ENCODE measurements around the gene DMAC1. TPM values are rescaled to one million over a fixed set of nuclear protein-coding genes. Genes with fewer than 3 reads are reported as not detected.

The DMAC1 gene
- total and polyA plus RNA-seq, 9 donors = 44.3 to 97.8 (median 59.7) TPM

DNA sequence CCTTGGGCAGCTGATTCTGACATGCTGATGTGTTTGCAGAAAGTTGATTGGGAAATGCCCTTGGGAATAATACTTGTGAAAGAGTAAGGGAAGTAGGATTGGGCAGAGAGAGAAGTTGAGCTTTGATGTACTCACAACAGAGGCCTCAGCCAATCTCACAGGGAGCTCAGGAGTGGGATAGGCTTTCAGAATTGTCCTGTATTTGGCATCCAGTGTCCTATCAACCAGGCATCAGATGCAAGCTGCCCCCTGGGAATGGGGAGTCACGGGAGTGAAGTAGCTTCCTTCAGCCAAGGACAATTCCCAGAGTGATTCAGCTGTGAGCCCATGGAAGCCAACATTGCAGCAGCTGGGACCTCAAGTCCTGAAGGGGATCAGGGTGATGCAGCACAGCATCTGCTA lies 39.6 kb downstream of the DMAC1 start:
- Histone ChIP-seq H3K4me1 (ENCODE audit: control insufficient read depth, insufficient read depth, low read length) (no peaks in the 10 kb centered on the region), H3K27me3 (ENCODE audit: control insufficient read depth, insufficient read depth, low read length) (no peaks in the 10 kb centered on the region), H3K27ac (ENCODE audit: low read length) (no peak overlapping the region), H3K9me3 (replicated peaks; ENCODE audit: control insufficient read depth, low read depth, low read length) (peaks cover 7% of the 10 kb centered on the region), H3K4me3 (ENCODE audit: low read length) (no peak overlapping the region), H3K36me3 (ENCODE audit: control insufficient read depth, insufficient read depth, low read length) (no peaks in the 10 kb centered on the region)
- peak; percentile 8 for DNase-seq
- 27% methylated on average over 1 of the region's 1 CpG for WGBS (ENCODE audit: insufficient coverage)

DNA sequence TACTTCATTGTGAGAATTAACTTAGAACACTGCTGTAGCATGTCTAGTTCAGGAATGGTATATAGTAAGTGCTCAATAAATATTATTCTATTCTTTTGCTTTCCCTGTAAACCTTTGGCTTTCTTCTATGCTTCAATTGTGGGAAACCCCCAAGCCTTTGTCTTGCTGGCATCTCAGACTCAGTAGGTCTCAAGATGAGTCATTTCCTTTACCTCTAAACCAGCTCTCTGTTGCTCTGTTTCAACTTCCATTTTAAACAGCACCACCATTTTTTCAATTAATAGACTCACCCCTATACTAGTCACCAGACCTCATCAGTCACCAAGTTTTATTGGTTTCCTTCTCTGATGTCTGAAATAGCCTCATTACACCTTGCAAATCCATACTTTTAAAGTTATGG lies 43.5 kb downstream of the DMAC1 start:
- Histone ChIP-seq H3K4me1 (ENCODE audit: control insufficient read depth, insufficient read depth, low read length) (no peaks in the 10 kb centered on the region), H3K4me3 (ENCODE audit: low read length) (no peak overlapping the region), H3K27me3 (ENCODE audit: control insufficient read depth, insufficient read depth, low read length) (no peaks in the 10 kb centered on the region), H3K27ac (ENCODE audit: low read length) (no peak overlapping the region), H3K36me3 (ENCODE audit: control insufficient read depth, insufficient read depth, low read length) (no peaks in the 10 kb centered on the region), H3K9me3 (replicated peaks; ENCODE audit: control insufficient read depth, low read depth, low read length) (no peaks in the 10 kb centered on the region)
- DNase-seq = no peak

DNA sequence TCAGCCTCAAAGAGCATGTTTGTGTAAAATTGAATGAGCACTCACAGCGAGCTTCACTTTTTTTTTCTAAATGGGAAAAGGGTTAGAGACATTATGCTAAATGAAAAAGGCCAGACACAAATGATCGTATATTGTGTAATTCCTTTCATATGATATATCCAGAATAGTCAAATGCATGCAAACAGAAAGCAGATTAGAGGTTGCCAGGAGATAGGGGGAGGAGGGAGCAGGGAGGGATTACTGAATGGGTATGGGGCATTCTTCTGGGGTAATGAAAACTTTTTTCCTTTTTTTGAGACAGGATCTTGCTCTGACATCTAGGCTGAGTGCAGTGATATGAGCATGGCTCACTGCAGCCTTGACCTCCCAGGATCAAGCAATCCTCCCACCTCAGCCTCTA lies 47.1 kb downstream of the DMAC1 start:
- Histone ChIP-seq H3K4me3 (ENCODE audit: low read length) (no peak overlapping the region), H3K4me1 (ENCODE audit: control insufficient read depth, insufficient read depth, low read length) (no peaks in the 10 kb centered on the region), H3K9me3 (replicated peaks; ENCODE audit: control insufficient read depth, low read depth, low read length) (no peaks in the 10 kb centered on the region), H3K27me3 (ENCODE audit: control insufficient read depth, insufficient read depth, low read length) (no peaks in the 10 kb centered on the region), H3K36me3 (ENCODE audit: control insufficient read depth, insufficient read depth, low read length) (no peaks in the 10 kb centered on the region), H3K27ac (ENCODE audit: low read length) (no peak overlapping the region)
- 100% methylated on average over 1 of the region's 2 CpGs for WGBS (ENCODE audit: insufficient coverage)
- no peak for DNase-seq
